K562 (cell line): ENCODE results near the gene LIFR. TPM values are rescaled to one million over a fixed set of nuclear protein-coding genes. Genes with fewer than 3 reads are reported as not detected.

Experiments
- ATAC-seq: fragments of 200-7000 bp; cut with Tn5 transposase; 3 replicates; pipeline ENCODE4 v1.9.1; 2020; ENCODE audit warnings: moderate library complexity
- BruUV-seq: library from RNA; stranded (reverse); fragments of 400-500 nt; replicated peaks from 2 replicates; lab custom pipeline; 2021; lab: Mats Ljungman, UMichigan
- CTCF ChIA-PET: fragments of 300-600 bp; formaldehyde crosslinking; extraction: SDS; loops from one replicate; lab custom pipeline; 2021; ENCODE audit warnings: low intra/inter-chr PET ratio; lab: Yijun Ruan, JAX
- POLR2A ChIA-PET: fragments of 300-600, 350-650 bp; sonication (Branson Sonifier 250); formaldehyde crosslinking; extraction: SDS; loops from one replicate; lab custom pipeline; 2021; ENCODE audit warnings: antibody characterized with exemption, inconsistent platforms; lab: Yijun Ruan, JAX
- DNase-seq, 4 experiments: peaks; one replicate each; pipeline versions ENCODE4 v3.0.0 to v3.0.0-alpha.2; 2011 to 2018; ENCODE audit warnings: low spot score in 3 of 4, mixed read lengths in 3 of 4; ENCODE audit errors: extremely low read depth in 1 of 4
- FAIRE-seq: peaks from 2 replicates; lab custom pipeline; 2011; peaks lifted over from hg19 to GRCh38; lab: Jason Lieb, UNC
- H2AFZ ChIP-seq: 2 replicates; pipeline ENCODE4 v1.6.0; 2011; ENCODE audit warnings: low read depth, low read length, control low read depth, inconsistent platforms
- H3K27ac ChIP-seq: fragments of 200-600 bp; 3 replicates; pipeline ENCODE4 v1.8.0; 2011; ENCODE audit warnings: low read depth, mild to moderate bottlenecking, control low read depth, inconsistent platforms, low read length, moderate library complexity, mixed read lengths; ENCODE audit errors: extremely low read depth
- H3K27me3 ChIP-seq, 2 experiments: fragments of 300-600 bp in 1 of 2; 2 replicates in 1 of 2; 3 replicates in 1 of 2; pipeline versions ENCODE4 v1.6.0 to v1.8.0; 2011; ENCODE audit warnings: inconsistent platforms in 2 of 2, low read length in 2 of 2, mild to moderate bottlenecking in 1 of 2, mixed read lengths in 1 of 2, moderate library complexity in 1 of 2; ENCODE audit not compliant: control insufficient read depth in 2 of 2, insufficient read depth in 2 of 2
- H3K36me3 ChIP-seq: fragments of 300-600 bp; 3 replicates; pipeline ENCODE4 v1.8.0; 2011; ENCODE audit warnings: mild to moderate bottlenecking, low read length, inconsistent platforms; ENCODE audit not compliant: control insufficient read depth, insufficient read depth
- H3K4me1 ChIP-seq, 2 experiments: fragments of 200-600 bp in 1 of 2; replicated peaks in 1 of 2; 2 replicates in 1 of 2; 3 replicates in 1 of 2; pipeline versions ENCODE4 v1.5.1 to v1.8.0; 2011; ENCODE audit warnings: inconsistent platforms in 2 of 2, low read length in 2 of 2, mild to moderate bottlenecking in 1 of 2, mixed read lengths in 1 of 2, moderate library complexity in 1 of 2; ENCODE audit not compliant: control insufficient read depth in 2 of 2, insufficient read depth in 2 of 2
- H3K4me2 ChIP-seq: 2 replicates; pipeline ENCODE4 v1.6.1; 2011; ENCODE audit warnings: low read length, control low read depth, inconsistent platforms, mixed read lengths; ENCODE audit not compliant: insufficient read depth
- H3K4me3 ChIP-seq: fragments of 200-600 bp; sonication (generic), shearing (Covaris generic); 2 replicates; pipeline ENCODE4 v1.5.1; 2016; ENCODE audit warnings: control low read depth, inconsistent platforms
- H3K79me2 ChIP-seq: fragments of 200-600 bp; 3 replicates; pipeline ENCODE4 v1.8.0; 2011; ENCODE audit warnings: low read length, inconsistent platforms; ENCODE audit not compliant: control insufficient read depth, insufficient read depth
- H3K9ac ChIP-seq, 2 experiments: 2 replicates each; pipeline versions ENCODE4 v1.6.0 to v1.6.1; 2011; ENCODE audit warnings: low read depth in 2 of 2, low read length in 2 of 2, control low read depth in 1 of 2, inconsistent platforms in 1 of 2, mild to moderate bottlenecking in 1 of 2, mixed read lengths in 1 of 2; ENCODE audit not compliant: insufficient read depth in 1 of 2
- H3K9me1 ChIP-seq: one replicate; pipeline ENCODE4 v1.6.0; 2011; ENCODE audit warnings: inconsistent platforms, mild to moderate bottlenecking, low read length, moderate library complexity; ENCODE audit not compliant: control insufficient read depth, insufficient read depth
- H3K9me3 ChIP-seq: replicated peaks from 2 replicates; pipeline ENCODE4 v1.5.1; 2011; ENCODE audit warnings: low read depth, low read length, inconsistent platforms; ENCODE audit not compliant: control insufficient read depth, insufficient read depth
- H4K20me1 ChIP-seq: replicated peaks from 2 replicates; pipeline ENCODE4 v1.6.1; 2011; ENCODE audit warnings: low read length, inconsistent platforms, mixed read lengths; ENCODE audit not compliant: control insufficient read depth, insufficient read depth
- ASH1L ChIP-seq: fragments of 450-650 bp; IDR thresholded peaks from 2 replicates; pipeline ENCODE4 v1.6.1; 2018; ENCODE audit warnings: borderline replicate concordance, mild to moderate bottlenecking, low read depth; ENCODE audit not compliant: partially characterized antibody
- BHLHE40 ChIP-seq: IDR thresholded peaks from 2 replicates; pipeline ENCODE4 v1.6.1; 2011; ENCODE audit warnings: low read length, improper control_type of control experiment
- IFI16 ChIP-seq: fragments of 250-450 bp; sonication (Bioruptor Pico); IDR thresholded peaks from 2 replicates; pipeline ENCODE4 v2.1.2; 2022; ENCODE audit warnings: mild to moderate bottlenecking, inconsistent platforms
- KDM2B ChIP-seq: fragments of 250-450 bp; sonication (Bioruptor Pico); IDR thresholded peaks from 2 replicates; pipeline ENCODE4 v1.8.0; 2021; ENCODE audit warnings: mild to moderate bottlenecking, moderate library complexity
- MXI1 ChIP-seq: IDR thresholded peaks from 2 replicates; pipeline ENCODE4 v1.6.1; 2011; ENCODE audit warnings: low read depth, mild to moderate bottlenecking, improper control_type of control experiment, low read length
- NFE2L1 ChIP-seq: fragments of 450-650 bp; IDR thresholded peaks from 2 replicates; pipeline ENCODE4 v1.6.1; 2016; ENCODE audit warnings: missing genetic modification characterization, low read depth, mild to moderate bottlenecking, missing compliant biosample characterization, moderate library complexity, borderline replicate concordance
- PCBP2 ChIP-seq: fragments of 200-400 bp; formaldehyde crosslinking; IDR thresholded peaks from 2 replicates; pipeline ENCODE4 v1.6.1; 2018; ENCODE audit warnings: low read length, low read depth, mild to moderate bottlenecking, moderate library complexity; ENCODE audit not compliant: poor library complexity, severe bottlenecking
- RB1 ChIP-seq: fragments of 450-650 bp; IDR thresholded peaks from 2 replicates; pipeline ENCODE4 v1.6.1; 2017; ENCODE audit warnings: low read depth, mild to moderate bottlenecking
- SIX5 ChIP-seq, 2 experiments: IDR thresholded peaks; 2 replicates each; pipeline ENCODE4 v1.6.1; 2011; ENCODE audit warnings: low read length in 2 of 2, borderline replicate concordance in 1 of 2, low read depth in 1 of 2, mild to moderate bottlenecking in 1 of 2, moderate library complexity in 1 of 2; ENCODE audit not compliant: insufficient read depth in 1 of 2
- SMARCA5 ChIP-seq: fragments of 450-650 bp; IDR thresholded peaks from 2 replicates; pipeline ENCODE4 v1.6.1; 2016
- SRSF7 ChIP-seq: fragments of 200-400 bp; formaldehyde crosslinking; optimal IDR thresholded peaks from 2 replicates; pipeline ENCODE3; 2017; ENCODE audit warnings: mild to moderate bottlenecking, low read depth, low read length
- ZNF780A ChIP-seq: fragments of 250-450 bp; sonication (Bioruptor Pico); IDR thresholded peaks from 2 replicates; pipeline ENCODE4 v1.5.0; 2021; ENCODE audit warnings: mild to moderate bottlenecking
- WGBS: fragments of 100-300 bp; shearing (Covaris generic); methylation state at CpG from one replicate; pipeline ENCODE4 v1.1.6; 2016; ENCODE audit warnings: low coverage, mixed read lengths; ENCODE audit not compliant: insufficient coverage; ENCODE audit errors: missing lambda C conversion rate; 5-methylcytosine and 5-hydroxymethylcytosine counted together
- in situ Hi-C: fragments of 300-500 bp; cut with MboI; formaldehyde crosslinking; loops from 4 replicates; pipeline ENCODE4 v1.15.0; 2018; ENCODE audit warnings: inconsistent platforms, mixed read lengths
- intact Hi-C: fragments of 100-400 bp; cut with micrococcal nuclease; formaldehyde crosslinking; loops from 2 replicates; pipeline ENCODE4 v1.14.2; 2022
- polyA plus RNA-seq, 8 experiments: library from polyadenylated mRNA; depleted of rRNA in 4 of 8; stranded (reverse) in 5 of 8; unstranded in 3 of 8; fragments of >200 nt; fragmentation: Nextera tagmentation in 2 of 8; fragmentation: Illumina TruSeq in 1 of 8; extraction: Ambion mirVana in 2 of 8; extraction: Trizol in 1 of 8; gene quantifications; 2 replicates each; pipeline versions ENCODE4 v1.2.1 to v1.2.3, GENCODE V29; 2011 to 2014; ENCODE audit warnings: inconsistent platforms in 1 of 8, missing spikeins in 1 of 8
- total RNA-seq, 7 experiments: library from RNA; depleted of rRNA in 6 of 7; stranded (reverse); fragments of >200 nt in 6 of 7; fragmentation: Illumina TruSeq in 2 of 7; extraction: Trizol in 2 of 7; gene quantifications; 2 replicates each; pipeline versions ENCODE4 v1.2.1 to v1.2.3, GENCODE V29; 2011 to 2021; ENCODE audit warnings: low replicate concordance in 1 of 7
- TF ChIP-seq, protein P1 (sequence below): fragments of 250-450 bp; sonication (Bioruptor Pico); IDR thresholded peaks from 2 replicates; pipeline ENCODE4 v1.5.0; 2021
- TF ChIP-seq, protein P2 (sequence below): sonication (generic); formaldehyde crosslinking; IDR thresholded peaks from 2 replicates; pipeline ENCODE4 v1.8.1; 2022; ENCODE audit warnings: missing genetic modification reagents

LIFR gene
- total and polyA plus RNA-seq, 9 of the 15 experiments (the other 6 are each of a cell fraction or from before 2014, with no cell fraction given): 0.43 to 5.7 (median 3.3) TPM

DNA sequence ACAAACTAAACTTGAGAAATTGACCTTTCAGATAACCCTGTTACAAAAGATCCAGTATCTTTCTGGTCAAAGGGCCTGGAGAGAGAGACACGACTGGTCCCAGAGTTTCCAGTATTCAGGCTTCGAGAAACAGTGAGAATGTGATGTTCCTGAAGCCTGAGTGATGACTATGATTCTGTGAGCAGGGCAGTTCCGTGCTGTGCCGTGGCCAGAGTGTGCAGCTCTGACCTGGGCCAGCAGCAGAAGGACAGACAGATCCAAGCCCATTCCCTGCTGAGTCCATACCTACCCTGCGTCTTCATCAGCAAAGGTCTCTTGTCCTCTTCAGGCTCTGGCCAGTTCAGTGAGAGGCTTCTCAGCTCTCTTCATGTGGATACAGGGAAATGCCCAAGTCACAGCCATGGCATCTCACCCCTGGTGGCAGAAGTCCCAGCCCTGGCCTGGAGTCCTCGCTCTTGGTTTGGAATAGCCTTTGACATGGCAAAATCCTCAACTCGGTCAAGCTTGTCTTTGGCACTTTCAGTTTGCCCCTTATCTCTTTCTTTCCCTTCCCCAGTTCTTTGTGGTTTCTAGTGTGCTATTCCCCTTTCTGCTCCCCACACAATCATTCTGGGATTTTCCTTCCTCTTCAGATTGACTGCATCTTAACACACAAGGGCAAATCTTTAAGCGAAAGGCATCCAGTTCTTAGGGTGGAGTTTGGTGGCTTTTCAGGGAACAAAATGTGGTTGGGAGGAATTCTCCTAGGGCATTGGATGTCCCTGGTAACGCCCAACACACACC lies 107.7 kb downstream of the LIFR start:
- H3K9me3 ChIP-seq: no peaks in the 10 kb centered on the region
- DNase-seq: no peak
- TF ChIP-seq SRSF7 (no peak), ZNF780A (CRISPR knock-in tag) (no peak), IFI16 (CRISPR knock-in tag) (no peak), PCBP2 (no peak), SMARCA5 (no peak), BHLHE40 (no peak), RB1 (no peak), SIX5 (IDR thresholded peaks at IDR 0.05; ENCODE audit: borderline replicate concordance in 1 of 2, insufficient read depth in 1 of 2, low read depth in 1 of 2, low read length in 2 of 2) (no peak), KDM2B (CRISPR knock-in tag) (no peak), MXI1 (no peak), ASH1L (no peak), NFE2L1 (no peak)
- TF ChIP-seq, protein P1, sequence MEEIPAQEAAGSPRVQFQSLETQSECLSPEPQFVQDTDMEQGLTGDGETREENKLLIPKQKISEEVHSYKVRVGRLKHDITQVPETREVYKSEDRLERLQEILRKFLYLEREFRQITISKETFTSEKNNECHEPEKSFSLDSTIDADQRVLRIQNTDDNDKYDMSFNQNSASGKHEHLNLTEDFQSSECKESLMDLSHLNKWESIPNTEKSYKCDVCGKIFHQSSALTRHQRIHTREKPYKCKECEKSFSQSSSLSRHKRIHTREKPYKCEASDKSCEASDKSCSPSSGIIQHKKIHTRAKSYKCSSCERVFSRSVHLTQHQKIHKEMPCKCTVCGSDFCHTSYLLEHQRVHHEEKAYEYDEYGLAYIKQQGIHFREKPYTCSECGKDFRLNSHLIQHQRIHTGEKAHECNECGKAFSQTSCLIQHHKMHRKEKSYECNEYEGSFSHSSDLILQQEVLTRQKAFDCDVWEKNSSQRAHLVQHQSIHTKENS (CRISPR knock-in tag): no peak
- TF ChIP-seq, protein P2, sequence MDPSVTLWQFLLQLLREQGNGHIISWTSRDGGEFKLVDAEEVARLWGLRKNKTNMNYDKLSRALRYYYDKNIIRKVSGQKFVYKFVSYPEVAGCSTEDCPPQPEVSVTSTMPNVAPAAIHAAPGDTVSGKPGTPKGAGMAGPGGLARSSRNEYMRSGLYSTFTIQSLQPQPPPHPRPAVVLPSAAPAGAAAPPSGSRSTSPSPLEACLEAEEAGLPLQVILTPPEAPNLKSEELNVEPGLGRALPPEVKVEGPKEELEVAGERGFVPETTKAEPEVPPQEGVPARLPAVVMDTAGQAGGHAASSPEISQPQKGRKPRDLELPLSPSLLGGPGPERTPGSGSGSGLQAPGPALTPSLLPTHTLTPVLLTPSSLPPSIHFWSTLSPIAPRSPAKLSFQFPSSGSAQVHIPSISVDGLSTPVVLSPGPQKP (CRISPR knock-in tag): no peak
- TF ChIP-seq, all 486 proteins: peak for 0
- intact Hi-C loops (loop anchor here (10.0 kb wide), 1 partner anchor 636 kb away; no protein-coding TSS in a partner anchor), in situ Hi-C loops (no loop called here)
- Histone ChIP-seq H3K9me1 (no peaks in the 10 kb centered on the region), H3K4me2 (no peak overlapping the region), H4K20me1 (no peaks in the 10 kb centered on the region), H3K27ac (no peak overlapping the region), H3K9ac (0 out of 4 replicates have a peak overlapping the region, but pooled peaks of 1 of the 2 experiments have one; percentile 31), H3K79me2 (no peaks in the 10 kb centered on the region), H3K4me3 (no peak overlapping the region), H2AFZ (no peak overlapping the region), H3K27me3 (peaks cover 12 to 58% of the 10 kb centered on the region in 2 experiments; a peak in 4 of 5 replicates), H3K4me1 (peaks cover 0 to 6% of the 10 kb centered on the region in 2 experiments; a peak in 1 of 5 replicates), H3K36me3 (no peaks in the 10 kb centered on the region)
- FAIRE-seq: peak; percentile 46
- ChIA-PET POLR2A (interaction anchor here (0.6 to 1.6 kb wide), 3 partner anchors 11 to 215 kb away, joined by 3 to 5 read pairs (median 3); no protein-coding TSS in a partner anchor), CTCF (no interaction called here)
- BruUV-seq: no TSS peak
- 7% methylated on average over 9 of the region's 9 CpGs for WGBS
- no peak for ATAC-seq
